ENCODE data around the gene ASB4.
A peak's percentile ranks its signal among the peaks of the same experiment; 100 is the strongest.

ASB4 gene

DNA sequence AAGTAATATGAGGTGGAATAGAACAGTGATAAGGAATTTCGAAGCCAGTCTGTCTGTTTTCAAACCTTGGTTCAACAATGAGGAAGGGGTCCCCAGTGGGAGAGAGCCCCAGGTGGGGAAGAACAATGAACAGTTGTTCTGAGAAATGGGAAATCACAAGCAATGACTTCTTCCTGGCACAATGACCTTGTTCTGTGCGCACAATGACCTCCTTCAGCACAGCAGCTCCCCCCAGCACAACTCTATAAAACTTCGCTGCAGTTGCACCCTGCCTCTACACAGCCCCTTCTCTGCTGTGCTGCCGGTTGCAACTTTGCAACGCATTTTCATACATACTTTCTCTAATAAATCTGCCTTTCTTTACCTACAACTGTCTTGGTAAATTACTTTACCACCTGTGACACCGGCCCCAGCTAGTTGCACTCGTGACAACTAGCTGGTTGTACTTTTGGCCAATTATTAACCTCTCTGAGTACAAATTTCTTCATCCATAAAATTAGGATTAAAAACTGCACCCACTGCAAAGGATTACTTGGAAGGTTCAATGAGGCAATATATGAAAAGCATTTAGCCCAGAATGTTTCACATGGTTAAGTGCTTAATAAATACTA is 40.5 kb downstream of the ASB4 start:
- no peak for DNase-seq (ENCODE audit: low spot score)

DNA sequence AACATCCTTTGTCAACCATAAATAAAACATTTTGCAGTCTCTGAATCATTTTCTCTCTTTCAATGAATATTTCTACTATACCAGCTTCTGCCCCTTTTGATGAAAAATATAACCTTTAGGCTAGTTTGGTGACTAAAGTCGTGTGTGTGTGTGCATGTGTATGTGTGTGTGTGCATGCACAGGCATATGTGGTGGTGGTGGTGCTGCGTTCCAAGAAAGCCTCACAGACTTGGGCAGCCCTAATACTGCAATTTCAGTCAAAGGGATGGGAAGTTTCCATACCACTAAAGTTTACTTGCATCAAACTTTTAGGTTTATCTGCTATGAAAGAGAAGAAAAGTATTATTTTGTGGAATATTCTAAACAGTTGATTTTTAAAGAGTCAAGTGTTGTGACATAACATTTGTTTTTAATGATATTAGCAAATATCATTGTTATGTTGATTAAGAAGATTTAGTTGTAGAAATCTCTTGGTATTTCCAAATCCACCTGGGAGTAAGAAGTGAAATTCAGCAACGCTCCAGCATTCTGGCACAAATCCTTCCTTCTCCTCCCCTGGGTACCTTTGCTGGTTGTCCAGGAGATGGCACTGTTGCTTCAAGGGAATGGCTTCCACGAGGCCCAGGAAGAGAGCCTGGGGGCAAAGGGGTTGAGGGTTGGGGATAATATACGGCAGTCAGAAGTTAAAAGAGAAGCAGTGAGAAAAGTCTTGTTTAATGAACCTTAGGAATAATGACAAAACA is 41.5 kb downstream of the ASB4 start:
- DNase-seq (ENCODE audit: low spot score), result peak; percentile 4

- DNase-seq (ENCODE audit: low spot score), result no peak
Observed at GRCh38 chr7:95527776-95528250, 42.1 kb downstream of the ASB4 start.

GRCh38 chr7:95529701-95530100 is 44.0 kb downstream of the ASB4 start:
- no peak for DNase-seq (ENCODE audit: low spot score)

- DNase-seq (ENCODE audit: low spot score), result no peak
Observed at GRCh38 chr7:95530881-95531280, 45.1 kb downstream of the ASB4 start.

DNA sequence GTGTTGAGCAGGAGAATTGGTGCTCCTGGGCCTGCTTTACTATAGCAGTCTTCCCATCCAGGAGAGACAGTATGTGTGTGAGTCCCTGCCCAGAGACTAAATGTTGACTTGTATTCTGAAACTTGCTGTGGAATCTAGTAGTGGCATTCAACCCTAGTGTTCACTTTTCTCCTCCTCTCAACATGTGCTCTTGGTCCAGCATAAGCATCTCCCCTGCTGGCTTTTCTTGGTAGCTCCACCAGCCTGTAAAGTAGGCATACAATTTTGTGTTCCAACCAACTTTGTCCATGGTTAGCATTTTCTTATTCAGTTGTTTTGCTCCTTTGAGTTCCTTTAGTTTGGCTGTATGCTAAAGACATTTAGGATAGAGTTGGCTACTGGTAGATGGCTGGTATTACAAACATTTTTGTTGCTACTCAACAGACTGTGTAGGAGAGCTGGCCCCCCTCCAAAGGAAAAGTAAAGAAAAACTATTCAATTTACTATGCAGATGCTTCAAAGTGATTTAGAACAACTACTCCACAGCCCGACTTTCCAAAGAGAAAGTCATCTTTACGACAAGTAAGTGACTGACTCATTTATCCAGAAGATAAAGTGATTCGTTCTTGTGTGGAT is 46.0 kb downstream of the ASB4 start:
- DNase-seq (ENCODE audit: low spot score), result no peak

DNA sequence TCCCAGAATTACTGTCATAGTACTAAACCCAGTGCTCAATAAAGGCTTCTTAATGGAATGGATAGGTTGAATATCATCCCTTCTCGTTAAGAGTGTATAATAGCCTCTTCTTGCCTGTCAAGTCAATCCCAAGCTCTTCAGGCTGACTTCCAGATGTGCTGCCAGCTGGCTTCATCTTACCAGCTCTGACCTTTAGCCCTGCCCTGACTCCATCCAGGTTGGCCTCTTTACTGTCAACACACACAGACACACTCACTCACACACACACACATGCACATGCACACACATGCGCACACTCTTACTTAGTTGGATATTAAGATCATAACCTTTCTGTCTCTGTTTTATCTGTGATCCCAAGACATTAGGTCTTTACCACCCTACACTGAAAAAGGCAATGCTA is 49.1 kb downstream of the ASB4 start:
- DNase-seq (ENCODE audit: low spot score), result no peak

DNA sequence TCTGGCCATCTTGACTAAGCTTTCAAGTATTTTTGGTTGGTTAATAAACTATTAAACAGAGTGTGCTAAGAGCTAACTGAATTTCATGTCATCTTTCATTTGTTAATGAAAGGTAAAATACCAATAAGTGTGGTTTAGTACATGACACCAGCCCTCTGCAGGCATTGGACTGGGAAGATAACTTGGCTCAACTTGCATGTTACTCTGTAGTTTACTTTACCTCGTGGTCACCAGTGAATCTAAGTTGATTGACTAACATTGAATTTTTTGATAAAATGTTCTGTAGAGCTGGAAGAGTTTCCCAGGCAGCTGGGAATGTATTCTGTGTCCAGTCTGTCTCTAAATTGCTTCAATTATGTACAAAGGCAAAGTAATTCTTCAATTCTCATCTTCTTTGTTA is 49.9 kb downstream of the ASB4 start:
- DNase-seq (ENCODE audit: low spot score), result no peak

DNA sequence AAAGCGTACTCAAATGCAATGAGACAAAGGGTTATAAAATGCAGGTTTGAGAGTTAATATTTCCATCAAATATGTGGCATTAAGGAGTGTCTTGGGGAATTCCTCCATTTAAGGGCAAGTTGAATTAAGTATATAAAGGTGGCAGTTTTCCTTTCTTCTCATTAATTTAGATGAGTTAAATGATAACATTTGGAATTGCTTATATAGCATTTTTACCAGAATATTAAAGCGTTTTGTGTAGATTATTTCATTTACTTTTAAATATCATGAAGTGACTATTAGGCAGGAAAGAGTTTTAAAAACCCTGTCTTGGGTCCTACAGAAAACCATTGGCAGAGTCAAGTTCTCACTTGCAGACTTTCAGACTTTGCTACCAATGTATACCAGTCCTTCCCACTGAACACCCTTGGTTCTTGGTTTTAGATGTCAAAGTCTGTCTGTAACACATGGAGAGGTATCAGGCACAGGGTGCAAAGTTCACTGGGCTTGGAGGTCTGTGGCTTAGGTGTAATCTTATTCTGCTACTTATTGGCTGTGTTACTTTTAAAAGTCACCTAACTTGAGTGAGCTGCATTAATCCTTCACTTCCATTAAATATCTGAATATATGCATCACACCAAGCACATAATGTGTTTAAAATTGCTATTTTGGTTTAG is 51.0 kb downstream of the ASB4 start:
- no peak for DNase-seq (ENCODE audit: low spot score)

DNA sequence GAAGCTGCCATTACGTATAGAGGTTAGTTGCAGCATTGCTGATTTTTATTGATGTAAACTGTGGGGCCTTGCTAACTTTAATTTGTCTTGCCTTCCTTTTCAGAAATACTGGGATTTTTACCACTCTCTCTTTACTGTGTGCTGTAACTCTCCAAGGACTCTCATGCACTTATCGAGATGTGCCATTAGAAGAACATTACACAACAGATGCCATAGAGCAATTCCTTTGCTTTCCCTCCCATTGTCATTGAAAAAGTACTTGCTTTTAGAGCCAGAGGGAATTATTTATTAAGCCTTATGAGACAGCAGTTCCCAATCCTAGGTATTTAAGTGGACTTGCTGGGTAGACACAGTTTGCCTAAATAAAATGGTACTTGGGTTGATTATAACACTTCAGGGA is 51.7 kb downstream of the ASB4 start:
- DNase-seq (ENCODE audit: low spot score), result no peak

- DNase-seq (ENCODE audit: low spot score), result no peak
Observed at GRCh38 chr7:95539426-95539825, 53.7 kb downstream of the ASB4 start.

- no peak for DNase-seq (ENCODE audit: low spot score)
Observed at GRCh38 chr7:95540366-95540765, 54.6 kb downstream of the ASB4 start.

DNA sequence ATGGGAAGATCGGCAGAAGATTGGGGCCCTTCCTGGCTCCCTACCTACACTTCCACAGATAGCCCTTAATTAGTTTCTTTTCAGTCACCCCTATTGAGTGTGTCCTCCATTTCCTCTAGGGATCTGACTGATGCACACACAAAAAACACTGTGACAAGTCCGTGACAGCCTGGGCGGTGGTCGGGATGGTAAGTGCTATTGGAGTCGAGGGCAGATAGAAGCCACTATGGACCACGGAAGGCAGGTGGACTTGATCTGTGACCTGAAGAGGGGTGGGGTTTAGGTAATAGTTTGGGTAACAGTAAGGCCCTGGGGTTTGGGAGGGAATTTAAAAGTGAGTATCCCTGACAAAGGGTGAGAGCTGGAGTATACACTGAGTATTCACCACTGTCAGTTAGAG is 57.6 kb downstream of the ASB4 start:
- no peak for DNase-seq (ENCODE audit: low spot score)

DNA sequence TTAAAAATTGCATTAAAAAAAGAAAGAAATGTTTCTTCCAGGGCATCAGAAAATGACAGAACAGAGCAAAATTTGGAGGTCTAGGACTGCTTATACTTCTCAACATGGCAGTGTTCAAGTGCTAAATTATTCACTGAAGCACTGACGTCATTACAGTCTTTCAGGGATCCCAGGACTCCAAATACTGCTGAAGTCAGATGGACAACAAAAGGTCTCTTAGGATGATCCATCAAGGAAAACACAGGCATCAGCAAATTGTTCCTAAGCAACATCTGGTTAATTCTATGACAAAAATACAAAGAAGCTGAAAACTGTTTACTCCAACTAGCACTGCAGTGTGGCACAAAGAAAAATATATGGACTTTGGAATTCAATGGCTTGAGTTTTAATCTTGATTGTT is 58.4 kb downstream of the ASB4 start:
- no peak for DNase-seq (ENCODE audit: low spot score)

GRCh38 chr7:95545007-95545615 is 59.4 kb downstream of the ASB4 start:
- no peak for DNase-seq (ENCODE audit: low spot score)

GRCh38 chr7:95545673-95546072 is 59.9 kb downstream of the ASB4 start:
- no peak for DNase-seq (ENCODE audit: low spot score)

GRCh38 chr7:95546647-95547046 is 60.9 kb downstream of the ASB4 start:
- DNase-seq (ENCODE audit: low spot score), result no peak

DNA sequence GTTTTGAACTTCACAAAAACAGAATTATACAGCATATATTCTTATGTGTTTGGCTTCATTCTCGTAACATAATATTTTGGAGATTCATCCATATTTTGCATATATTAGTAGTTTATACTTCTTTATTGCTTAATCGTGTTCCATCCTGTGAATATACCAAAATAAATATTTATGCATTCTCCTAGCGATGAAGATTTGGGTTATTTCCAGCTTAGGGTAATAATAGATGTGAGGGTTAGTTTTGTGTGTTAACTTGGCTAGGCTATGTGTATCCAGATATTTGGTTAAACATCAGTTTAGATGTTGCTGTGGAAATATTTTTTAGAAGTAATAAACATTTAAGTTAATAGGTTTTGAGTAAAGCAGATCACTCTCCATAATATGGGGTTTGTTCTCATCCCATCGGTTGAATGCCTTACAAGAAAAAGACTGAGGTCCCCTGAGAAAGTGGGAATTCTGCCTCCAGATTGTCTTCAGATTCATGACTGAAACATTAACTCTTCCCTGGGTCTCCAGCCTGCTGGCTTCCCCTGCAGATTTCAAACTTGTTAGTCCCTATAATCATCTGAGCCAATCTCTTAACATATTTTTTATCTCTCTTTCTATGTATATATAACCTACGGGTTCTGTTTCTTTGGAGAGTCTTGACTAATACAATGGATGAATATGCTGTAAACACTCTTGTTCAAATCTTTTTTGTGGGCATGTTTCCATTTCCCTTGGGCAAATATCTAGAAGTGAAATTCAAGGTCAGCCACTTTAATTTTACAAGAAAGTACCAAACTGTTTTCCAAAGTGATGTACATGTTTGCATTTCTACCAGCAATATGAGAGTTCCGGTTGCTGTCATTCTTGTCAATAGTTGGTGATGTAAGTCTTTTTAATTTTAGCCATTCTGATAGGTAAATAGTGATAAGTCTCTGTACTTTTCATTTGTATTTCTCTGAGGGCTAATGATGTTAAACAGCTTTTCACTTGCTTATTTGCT is 61.9 kb downstream of the ASB4 start:
- DNase-seq (ENCODE audit: low spot score), result no peak

GRCh38 chr7:95549818-95550529 is 64.2 kb downstream of the ASB4 start:
- no peak for DNase-seq (ENCODE audit: low spot score)

DNA sequence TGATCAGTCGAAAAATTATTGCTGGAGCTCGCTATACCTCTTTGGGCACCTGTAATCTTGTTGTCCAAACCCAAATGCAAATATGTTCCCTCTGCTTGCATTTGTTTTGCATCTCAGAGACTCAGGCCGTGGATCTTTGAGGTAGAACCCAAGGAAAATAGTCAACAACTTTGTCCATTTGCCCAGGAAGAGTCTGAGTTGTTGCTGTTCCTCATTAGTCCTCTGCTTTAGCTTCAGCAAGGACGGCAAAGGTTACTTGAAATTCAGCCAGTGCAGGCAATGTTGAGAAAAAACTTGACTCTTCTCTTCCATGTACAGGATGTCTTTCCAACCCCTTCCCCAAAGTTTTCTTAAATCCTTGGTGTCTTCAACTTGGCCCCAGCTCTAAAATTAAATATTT is 64.8 kb downstream of the ASB4 start:
- no peak for DNase-seq (ENCODE audit: low spot score)

Measured in CD4-positive, alpha-beta T cell treated with Interleukin-2 at 100 ng/mL for 4 hours (primary cell).